NCI-H446 treated with DMSO at 0.1 percent for 48 hours (cell line): ENCODE data around the gene TLE5.
"Not testable (repeated sequence)": the region's sequence is repeated elsewhere in the genome, so short reads cannot be mapped to it uniquely, and the experiment has no call there.

Experiments
- DNase-seq: peaks from one replicate; lab custom pipeline; 2025; lab: John Stamatoyannopoulos, UW

Gene TLE5

DNA sequence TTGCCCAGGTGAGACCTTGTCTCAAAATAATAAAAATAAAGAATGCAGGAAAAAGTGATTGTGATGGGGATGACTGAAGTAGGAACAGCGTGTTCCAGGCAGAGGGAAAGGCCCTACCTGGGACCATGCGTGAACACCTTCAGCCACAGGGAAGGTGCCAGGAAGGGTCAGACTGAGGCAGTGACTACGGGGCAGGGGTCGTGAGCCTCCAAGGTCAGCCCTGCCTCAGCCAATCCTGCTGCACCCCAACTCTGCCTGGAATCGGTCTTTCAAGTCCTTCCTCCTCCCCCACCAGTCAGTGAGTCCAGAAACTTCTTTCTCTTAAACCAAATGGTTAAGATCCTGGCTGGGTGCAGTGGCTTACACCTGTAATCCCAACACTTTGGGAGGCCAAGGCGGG lies 17.1 kb downstream of the TLE5 start:
- no peak for DNase-seq

GRCh38 chr19:3042621-3043267 lies 19.6 kb downstream of the TLE5 start:
- DNase-seq, result no peak

DNA sequence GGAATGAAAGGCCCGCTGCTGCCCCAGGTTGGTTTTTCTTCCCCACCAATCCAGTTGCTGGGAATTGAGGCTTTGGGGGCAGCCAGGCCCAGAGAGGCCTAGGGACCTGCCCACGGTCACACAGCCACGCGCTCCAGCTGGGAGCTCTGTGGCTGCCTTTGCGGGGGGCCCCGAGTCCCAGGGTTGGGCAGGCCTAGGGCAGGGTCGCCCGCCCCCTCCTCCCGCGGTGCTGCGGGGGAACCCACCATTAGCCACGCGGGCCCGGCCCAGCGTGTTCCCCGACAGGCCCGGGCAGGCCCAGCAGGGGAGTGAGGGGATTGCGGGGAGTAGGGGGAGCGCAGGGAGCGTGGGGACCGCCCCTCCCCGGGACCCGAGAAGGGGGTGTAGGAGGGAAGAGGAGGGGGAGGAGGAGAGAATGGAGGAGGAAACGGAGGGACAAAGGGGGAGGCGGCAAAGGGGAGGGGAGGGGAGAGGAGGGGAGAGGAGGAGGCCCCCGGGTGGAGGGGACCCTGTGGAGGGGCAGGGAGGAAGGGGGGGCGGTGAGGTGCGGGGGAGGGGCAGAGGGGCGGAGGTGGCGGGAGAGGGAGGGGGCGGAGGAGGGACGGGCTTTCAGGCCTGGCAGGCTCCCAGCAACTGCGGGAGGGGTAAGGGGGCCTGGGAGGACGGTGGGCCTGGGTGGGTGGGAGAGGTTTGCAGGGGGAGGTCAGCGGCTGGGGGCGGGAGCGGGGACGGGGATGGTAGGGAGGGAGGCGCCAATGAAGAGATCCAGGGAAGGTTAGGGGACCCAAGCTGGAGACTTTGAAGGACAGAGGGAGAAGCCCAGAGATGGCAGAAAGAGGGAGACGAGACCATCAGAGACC lies 20.3 kb downstream of the TLE5 start:
- no peak for DNase-seq

DNA sequence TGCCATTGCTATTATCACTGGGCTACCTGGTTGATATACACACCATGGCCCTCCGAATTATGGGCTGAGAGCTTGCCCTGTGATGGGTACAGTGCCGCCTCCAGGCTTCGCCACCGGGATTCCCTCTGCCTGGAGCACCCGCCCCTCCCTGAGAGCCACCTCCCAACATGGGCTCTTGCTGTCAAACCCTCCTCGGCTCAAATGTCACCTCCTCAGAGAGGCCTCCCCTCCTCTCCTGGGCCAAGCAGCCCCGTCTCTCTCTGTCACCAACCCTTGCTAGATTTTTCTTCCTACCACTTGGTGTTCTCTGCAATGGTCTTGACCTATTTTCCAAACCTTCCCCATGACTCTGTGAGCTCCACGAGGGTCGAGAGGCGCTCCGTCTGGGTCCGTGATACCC lies 21.0 kb downstream of the TLE5 start:
- DNase-seq, result no peak

DNA sequence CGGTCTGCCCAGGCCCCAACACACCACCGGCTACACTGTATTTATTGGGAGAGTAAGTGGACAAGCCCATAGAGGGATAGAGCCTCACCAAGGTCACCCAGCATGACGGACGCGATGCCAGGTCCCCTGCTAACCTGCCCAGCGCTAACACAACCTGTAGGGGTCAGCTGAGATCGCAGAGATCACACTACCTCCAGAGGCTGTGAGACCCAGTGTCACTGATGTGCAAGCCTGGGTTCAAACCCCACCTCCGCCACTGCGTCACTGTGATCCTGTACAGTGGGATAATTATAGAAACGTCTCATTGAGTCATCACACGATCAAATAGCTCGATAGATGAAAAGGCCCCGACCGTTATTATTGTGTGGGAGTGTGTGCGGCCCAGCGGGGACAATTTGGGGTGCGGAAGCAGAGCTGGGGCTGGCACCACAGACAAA lies 22.6 kb downstream of the TLE5 start:
- no peak for DNase-seq

GRCh38 chr19:3039125-3039524 lies 23.2 kb downstream of the TLE5 start:
- DNase-seq, result no peak

GRCh38 chr19:3038214-3038613 lies 24.1 kb downstream of the TLE5 start:
- no peak for DNase-seq

GRCh38 chr19:3036977-3037544 lies 25.2 kb downstream of the TLE5 start:
- not testable (repeated sequence) for DNase-seq

DNA sequence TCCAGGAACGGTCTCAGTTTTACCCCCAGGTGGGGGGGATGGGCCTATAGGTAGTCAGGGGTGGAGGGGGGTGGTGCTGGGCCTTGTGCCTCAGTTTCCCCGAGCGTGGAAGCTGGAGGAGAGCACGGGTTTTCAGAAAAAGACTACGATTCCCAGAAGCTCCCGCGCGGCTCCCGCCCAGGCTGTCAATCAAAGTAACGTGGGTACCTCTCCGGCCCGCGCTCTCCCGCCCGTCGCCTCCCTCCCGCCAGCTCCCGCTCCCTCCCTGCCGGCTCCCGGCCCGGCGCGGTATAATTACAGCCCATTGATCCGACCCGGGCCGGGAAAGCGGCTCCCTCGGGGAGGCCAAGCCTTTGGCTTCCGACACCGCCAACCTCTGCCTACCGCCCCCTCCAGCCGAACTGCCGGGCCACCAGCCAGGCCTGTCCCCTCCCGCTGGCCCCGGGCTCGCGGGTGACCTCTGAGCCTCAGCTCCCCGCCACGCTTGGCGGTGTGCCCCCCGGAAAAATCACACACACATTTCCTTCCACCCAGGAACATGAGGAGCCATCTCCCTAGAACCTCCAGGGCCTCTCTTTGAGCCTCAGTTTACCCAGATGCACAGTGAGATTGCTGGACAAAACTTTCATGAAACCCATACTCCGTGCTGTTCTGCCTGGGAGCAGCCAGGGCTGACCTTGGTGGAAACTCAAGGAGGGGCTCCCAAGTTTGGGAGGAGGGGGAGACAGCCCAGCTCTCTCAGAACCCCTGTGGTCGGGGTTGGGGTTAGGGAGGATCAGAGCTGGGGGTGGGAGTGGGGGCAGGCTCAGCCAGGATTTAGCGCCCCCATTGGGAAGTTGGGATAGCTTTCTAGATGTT lies 25.9 kb downstream of the TLE5 start:
- peak; percentile 96 for DNase-seq

DNA sequence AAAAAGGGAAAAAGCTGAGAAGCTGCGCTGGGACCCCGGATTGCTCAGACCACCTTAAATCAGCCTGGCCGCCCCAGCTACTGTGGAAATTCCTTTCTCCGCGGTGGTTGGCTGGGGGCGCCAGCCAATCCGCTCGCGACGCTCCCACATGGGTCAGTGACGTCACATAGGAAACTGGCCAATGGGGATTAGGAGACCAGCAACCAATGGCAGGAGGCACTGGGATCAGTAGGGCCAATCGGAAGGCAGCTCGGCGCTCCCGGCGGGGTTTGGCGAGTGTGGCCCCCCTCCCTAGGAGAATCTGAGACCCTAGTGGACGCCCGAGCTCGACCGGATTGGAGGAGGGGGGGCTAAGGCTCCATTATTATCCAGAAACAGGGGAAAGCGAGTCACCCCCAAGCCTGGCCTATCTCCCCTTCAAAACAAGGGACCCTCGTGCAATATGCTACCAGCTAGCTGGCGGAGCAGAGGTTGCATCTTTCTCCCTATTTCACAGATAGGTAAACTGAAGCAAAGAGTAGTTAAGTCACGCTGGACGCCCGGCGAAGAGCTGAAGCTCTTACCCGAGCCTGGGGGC lies 26.7 kb downstream of the TLE5 start:
- DNase-seq, result peak; percentile 100

GRCh38 chr19:3034656-3035541 lies 27.4 kb downstream of the TLE5 start:
- no peak for DNase-seq

GRCh38 chr19:3034406-3034655 lies 28.0 kb downstream of the TLE5 start:
- DNase-seq, result no peak

DNA sequence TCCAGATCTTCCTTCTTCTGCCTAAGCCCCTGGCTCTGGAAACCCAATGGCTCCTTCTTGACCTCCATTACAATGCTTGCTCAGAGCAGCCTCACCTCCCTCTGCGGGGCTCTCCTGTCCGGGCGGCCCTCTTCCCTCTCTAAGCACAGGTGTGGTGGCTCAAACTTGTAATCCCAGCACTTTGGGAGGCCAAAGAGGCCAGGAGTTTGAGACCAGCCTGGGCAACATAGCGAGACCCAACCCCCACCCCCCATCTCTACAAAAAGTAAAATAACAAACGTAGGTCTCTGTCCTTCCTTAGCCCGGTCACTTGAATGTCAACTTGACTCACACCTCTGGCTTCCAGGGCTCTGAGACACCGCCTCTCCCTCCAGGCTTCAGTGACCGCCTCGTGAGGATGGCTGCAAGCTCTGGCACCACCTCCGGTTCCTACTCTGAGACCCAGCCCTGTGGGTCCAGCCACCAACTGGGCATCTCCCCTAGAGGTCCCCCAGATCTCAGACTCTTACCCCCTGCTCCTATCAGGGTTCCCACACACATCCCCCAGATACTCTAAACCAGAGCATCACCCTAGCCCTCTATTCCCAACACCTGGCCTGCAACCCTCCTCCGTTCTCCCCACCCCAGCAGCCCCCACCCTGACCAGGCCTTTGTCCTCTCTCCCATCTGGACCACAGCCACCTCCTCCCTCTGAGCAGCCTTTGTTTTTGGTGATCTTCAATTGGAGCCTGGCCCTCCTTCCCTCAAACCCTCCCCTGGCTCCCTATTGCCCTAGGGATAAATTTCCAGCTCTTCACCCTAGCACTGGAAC lies 28.5 kb downstream of the TLE5 start:
- no peak for DNase-seq

- no peak for DNase-seq
Measured at GRCh38 chr19:3031607-3031867, 30.8 kb downstream of the TLE5 start.

- DNase-seq, result no peak
Measured at GRCh38 chr19:3029065-3029923, 33.0 kb downstream of the TLE5 start, which contains the start of gene TLE2. TSS of gene TLE2 (minus strand) at chr19:3029280. CDS start at chr19:3028904, 376 bp downstream.

DNA sequence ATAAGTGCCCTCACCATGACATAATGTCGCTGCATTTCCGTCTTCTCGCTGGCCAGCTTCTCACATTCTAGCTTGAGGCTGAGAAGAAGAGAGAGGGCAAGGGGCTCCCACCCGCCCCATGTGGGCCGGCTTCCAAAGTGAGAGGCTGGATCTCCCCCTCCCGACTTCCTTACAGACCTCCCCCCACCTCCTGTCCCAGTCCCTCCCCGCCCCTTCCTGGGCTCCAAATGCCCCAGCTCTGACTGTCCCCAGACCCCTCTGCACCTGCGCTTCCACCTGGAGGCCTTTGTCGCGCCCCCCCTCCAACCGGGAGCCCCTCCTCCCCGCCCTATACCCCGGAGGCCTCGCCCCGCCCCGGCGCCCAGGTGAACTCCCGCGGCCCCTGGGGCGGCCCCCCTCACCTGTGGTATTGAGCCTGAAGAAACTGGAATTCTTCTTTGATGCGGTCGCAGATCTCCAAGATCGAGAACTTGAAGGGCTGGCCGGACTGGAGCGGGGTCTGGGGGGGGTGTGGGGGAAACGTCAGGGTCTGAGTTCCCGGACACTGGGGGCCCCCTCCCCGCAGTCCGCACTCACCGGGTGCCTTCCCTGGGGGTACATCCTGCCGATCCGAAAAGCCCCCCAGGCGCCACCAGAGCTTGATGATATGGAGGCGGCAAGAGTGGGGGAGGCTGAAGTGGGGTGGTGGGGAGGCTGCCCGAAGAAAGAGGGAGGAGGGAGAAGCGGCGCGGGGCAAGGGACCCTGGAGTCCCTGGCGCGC lies 33.8 kb downstream of the TLE5 start:
- no peak for DNase-seq

DNA sequence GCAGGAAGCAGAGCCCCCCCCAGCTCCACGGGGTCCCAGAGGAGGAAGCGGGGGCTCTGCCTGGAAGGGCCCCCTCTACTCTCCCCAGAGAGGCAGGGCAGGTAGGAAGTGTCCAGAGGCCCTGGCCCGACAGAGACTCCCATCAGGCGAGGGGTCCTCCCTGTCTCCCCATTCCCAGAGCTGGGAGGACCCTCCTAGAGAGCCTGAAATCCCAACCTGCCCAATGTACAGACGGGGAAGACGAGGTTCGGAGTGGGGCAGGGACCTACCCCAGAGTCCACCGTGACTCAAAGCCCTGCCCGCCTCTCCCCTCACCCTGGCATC lies 34.4 kb downstream of the TLE5 start:
- no peak for DNase-seq

DNA sequence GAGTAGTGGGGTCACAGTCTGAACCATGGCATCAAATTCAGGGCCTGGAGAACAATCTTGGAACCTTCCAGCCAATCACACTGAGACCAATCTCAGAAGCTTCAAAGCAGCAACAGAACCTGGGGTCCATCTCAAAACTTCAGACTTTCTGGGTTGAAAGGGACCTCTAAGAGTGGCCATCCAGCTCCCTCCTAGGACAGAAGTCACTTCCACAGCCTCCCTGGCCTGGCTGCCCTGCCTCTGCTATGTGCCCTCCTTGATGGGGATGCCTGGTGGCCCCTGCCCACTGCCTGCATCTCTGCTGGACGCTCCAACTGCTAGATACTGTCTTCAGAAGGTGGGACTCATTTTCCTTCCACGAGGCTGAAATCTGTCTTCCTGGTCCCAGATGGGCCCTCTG lies 35.0 kb downstream of the TLE5 start:
- no peak for DNase-seq

DNA sequence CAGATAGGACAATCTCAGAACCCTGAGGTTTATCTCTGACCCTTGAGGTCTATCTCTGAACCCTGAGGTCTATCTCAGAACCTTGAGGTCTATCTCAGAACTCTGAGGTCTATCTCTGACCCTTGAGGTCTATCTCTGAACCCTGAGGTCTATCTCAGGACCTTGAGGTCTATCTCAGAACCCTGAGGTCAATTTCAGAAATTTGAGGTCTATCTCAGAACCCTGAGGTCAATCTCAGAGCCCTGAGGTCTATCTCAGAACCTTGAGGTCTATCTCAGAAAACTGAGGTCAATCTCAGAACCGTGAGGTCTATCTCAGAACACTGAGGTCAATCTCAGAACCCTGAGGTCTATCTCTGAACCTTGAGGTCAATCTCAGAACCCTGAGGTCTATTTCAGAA lies 35.5 kb downstream of the TLE5 start:
- DNase-seq, result no peak
